DMS153 (cell line): Measurements from ENCODE around the gene NFKBIB.
"Not testable (repeated sequence)": the region's sequence is repeated elsewhere in the genome, so short reads cannot be mapped to it uniquely, and the experiment has no call there.

Experiments
- DNase-seq: peaks from one replicate; lab custom pipeline; 2025; lab: John Stamatoyannopoulos, UW

NFKBIB gene

GRCh38 chr19:38928391-38929001 is 28.7 kb downstream of the NFKBIB start:
- no peak for DNase-seq

DNA sequence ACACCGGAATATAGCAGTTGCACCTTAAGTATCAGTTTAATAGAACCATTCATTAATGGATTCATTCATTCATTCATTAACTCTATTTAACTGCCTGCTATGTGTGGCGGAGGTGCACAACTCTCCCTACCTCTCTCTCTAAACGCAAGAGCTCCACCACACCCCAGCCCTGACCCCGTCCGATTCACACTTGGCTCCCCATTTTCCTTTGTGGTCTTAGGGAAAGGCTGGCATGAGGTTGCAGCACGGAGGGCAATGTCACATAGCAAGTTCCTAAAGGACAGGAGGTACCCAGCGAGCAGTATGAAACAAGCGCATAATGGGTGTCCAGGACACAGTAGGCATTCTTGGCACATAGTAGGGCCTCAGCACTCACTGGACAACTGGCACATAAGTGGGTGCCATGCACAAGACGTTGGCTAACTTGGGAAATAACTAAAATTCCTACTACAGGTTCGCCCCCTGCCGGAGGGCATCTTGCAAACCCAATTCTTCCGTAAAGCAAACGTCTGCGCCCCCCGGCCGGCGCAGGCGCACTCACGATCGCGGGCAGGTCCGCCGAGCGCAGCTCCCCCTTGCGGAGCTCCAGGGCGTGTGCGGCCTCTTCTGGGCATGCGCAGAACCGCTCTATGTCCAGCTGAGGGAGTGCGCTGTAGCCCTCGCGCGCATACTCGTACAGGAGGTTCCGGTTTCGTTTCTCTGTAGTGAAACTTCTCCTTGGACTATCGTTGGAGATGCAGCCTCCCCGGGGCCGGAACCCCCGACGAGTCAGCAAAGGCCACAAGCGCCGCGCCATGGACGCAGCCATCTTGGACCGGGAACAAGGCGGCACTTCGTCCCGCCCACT is 30.4 kb downstream of the NFKBIB start, which contains the start of gene SARS2:
SARS2 (minus strand) TSS at position 835 of the 847 bp plus-strand sequence; CDS start at position 808, 27 bp downstream.
- DNase-seq, result peak; percentile 87

- peak; percentile 98 for DNase-seq
These were observed 31.2 kb downstream of the NFKBIB start, which contains the start of gene MRPS12 for GRCh38 chr19:38930776-38931520. Gene MRPS12, plus strand, starts transcription at chr19:38930944. Its CDS starts 351 bp downstream, at chr19:38931295.

GRCh38 chr19:38931521-38931793 is 31.7 kb downstream of the NFKBIB start:
- DNase-seq, result no peak

DNA sequence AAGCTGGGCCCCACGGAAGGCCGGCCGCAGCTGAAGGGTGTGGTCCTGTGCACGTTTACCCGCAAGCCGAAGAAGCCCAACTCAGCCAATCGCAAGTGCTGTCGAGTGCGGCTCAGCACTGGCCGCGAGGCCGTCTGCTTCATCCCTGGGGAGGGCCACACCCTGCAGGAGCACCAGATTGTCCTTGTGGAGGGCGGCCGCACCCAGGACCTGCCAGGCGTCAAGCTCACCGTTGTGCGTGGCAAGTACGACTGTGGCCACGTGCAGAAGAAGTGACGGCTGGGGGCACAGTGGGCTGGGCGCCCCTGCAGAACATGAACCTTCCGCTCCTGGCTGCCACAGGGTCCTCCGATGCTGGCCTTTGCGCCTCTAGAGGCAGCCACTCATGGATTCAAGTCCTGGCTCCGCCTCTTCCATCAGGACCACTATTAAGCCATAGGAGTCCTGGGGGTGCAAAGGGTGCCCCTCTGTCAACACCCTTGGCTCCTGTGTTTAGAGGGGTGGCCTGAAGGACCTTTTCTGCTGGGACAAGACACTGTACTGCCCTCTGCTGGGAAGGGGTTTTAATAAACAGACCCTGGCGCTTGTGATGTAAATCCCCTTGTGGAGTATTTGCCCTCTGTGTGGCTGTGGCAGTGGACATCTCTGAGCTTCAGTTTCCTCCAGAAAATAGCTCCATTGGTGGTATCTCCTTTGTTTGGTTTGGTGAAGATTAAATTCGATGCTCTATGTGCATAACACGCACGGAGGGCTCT is 32.8 kb downstream of the NFKBIB start:
- DNase-seq, result no peak

GRCh38 chr19:38933544-38933943 is 33.8 kb downstream of the NFKBIB start:
- no peak for DNase-seq

GRCh38 chr19:38939957-38940356 is 40.2 kb downstream of the NFKBIB start:
- DNase-seq, result no peak

- DNase-seq, result not testable (repeated sequence)
These were observed 41.7 kb downstream of the NFKBIB start for GRCh38 chr19:38941466-38941865.

- no peak for DNase-seq
These were observed 42.2 kb downstream of the NFKBIB start for GRCh38 chr19:38941979-38942378.

DNA sequence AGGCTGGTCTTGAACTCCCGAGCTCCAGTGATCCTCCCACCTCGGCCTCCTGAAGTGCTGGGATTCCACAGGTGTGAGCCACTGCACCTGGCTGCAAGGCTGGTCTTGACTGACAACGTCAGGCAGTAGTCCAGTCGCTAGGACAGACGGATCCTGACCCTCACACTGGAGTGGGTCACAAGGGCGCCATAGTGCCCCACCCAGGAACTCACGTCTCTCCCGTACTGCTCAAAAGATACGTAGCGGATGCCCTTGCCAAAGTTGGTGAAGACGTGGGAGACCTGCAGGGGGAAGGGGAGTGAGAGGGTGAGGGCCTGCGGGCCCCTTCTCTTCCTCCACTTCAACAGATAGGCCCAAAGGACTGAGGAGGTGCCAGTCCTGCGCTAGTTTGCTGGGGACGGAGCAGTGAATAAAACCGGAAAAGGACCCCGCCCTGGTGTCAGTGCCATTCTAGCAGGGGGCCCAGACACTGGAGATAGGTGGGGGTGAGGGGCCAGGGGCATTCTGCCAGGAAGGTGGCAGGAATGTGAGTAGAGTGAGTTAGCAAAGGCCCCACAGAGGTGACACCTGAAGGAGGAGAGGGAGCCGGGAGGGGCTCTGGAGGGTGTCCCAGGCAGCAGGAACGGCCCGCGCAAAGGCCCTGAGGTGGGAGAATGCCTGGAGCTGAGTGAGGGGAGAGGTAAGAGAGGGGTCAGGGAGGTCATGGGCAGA is 42.9 kb downstream of the NFKBIB start:
- no peak for DNase-seq

DNA sequence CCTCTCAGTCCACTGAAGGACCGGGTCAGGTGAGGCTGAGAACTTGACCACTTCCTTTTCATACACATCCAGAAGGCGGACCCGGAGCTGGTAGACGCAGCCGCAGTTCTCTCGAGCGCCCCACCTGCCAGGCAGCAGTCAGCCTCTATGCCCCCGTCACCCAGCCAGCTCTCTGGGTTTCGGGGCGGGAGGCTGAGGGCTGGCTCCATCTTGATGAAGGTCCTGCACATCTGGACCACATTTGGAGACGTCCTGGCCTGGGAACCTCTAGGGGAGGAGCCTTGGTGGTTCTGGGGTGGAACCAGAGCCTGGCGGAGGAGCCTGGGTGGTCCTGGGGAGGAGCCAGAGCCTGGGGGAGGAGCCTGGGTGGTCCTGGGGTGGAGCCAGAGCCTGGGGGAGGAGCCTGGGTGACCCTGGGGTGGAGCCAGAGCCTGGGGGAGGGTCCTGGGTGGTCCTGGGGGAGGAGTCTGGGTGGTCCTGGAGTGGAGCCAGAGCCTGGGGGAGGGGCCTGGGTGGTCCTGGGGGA is 45.3 kb downstream of the NFKBIB start:
- DNase-seq, result no peak

- DNase-seq, result no peak
These were observed 45.9 kb downstream of the NFKBIB start for GRCh38 chr19:38945562-38946228.

GRCh38 chr19:38946229-38947010 is 46.7 kb downstream of the NFKBIB start:
- DNase-seq, result no peak

DNA sequence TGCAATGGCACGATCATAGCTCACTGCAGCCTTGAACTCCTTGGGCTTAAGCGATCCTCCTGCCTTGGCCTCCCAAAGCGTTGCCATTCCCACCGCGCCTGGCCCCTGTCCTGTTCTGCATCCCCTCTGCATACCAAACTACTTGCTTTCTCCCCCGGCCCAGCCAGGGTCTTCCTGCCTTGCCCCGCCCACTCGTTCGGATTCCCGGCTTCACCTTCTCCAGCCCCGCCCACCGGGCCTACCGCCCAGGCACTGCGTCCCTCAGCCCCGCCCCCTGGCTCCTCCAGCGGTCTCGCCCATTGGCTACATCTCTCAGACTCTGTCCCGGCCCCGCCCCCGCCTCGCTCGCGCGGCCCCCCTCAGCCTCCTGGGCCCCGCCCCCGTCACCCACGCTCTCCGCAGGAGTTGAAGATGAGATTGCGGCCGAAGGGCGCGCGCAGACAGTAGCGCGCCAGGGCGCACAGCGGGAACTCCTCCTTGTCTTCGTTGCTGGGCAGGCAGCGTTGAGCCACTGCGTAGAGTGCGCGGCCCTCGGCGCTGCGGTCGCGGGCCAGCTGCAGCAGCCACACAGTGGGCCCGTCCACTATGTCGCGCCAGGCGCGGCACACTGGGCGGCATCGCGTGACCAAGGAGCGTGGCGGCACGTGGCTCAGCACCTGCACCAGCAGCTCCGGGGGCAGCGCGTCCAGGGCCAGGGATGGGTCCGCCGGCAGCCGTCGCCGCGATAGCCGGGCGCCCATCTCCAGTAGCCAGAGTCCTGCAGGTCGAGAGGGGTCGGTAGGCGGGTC is 50.0 kb downstream of the NFKBIB start:
- DNase-seq, result peak; percentile 81

GRCh38 chr19:38951187-38951586 is 51.4 kb downstream of the NFKBIB start:
- DNase-seq, result no peak

- peak; percentile 60 for DNase-seq
These were observed 52.8 kb downstream of the NFKBIB start for GRCh38 chr19:38952395-38953165.

GRCh38 chr19:38953677-38954076 is 53.9 kb downstream of the NFKBIB start:
- DNase-seq, result no peak

DNA sequence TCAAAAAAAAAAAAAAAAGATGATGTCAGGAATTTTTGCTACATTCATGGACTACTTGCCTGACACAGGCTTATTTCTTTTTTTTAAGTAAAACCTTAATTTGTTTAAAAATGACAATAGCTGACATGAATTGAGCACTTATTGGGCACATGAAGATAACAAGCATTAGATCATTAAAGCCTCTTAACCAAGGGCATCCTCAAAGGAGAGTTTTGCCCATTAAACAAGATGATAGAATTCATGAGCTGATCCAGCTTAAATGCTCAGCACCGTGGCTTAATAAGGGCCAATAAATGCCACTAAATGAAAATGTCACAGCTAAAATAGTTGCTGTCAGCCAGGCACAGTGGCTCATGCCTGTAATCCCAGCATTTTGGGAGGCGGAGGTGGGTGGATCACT is 56.5 kb downstream of the NFKBIB start:
- no peak for DNase-seq
